Activated CD4-positive, alpha-beta T cell treated with anti-CD3 and anti-CD28 coated beads, Interleukin-2, Interleukin-6, amounts not matched to agents 100 ng/mL and 50 ng/mL, durations not matched to agents 16 hours and 8 hours (primary cell): ENCODE data around the gene IL1RAPL1.
"Not testable (repeated sequence)": the region's sequence is repeated elsewhere in the genome, so short reads cannot be mapped to it uniquely, and the experiment has no call there.

Source experiments
- DNase-seq: peaks from one replicate; pipeline ENCODE4 v3.0.0-alpha.2; 2020

IL1RAPL1 gene

DNA sequence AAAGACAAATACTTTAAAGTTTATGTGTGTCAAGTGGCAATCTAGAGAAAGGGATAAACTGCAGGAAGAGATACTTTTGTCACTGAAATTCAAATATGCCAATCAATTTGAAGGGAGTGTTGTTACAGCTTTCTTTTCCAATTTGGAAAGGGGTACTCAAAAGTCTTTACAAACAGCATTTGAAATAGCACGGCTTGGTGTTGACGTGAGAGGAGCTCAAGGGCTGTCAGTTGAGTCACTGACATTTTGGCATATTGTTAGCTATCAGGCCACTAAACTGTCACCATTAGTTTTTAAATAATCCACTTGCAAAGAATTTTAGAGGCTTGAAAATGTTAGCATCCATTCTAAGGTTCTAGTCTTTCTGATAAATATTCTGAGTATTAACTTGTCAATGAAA is 698.4 kb downstream of the IL1RAPL1 start:
- no peak for DNase-seq

DNA sequence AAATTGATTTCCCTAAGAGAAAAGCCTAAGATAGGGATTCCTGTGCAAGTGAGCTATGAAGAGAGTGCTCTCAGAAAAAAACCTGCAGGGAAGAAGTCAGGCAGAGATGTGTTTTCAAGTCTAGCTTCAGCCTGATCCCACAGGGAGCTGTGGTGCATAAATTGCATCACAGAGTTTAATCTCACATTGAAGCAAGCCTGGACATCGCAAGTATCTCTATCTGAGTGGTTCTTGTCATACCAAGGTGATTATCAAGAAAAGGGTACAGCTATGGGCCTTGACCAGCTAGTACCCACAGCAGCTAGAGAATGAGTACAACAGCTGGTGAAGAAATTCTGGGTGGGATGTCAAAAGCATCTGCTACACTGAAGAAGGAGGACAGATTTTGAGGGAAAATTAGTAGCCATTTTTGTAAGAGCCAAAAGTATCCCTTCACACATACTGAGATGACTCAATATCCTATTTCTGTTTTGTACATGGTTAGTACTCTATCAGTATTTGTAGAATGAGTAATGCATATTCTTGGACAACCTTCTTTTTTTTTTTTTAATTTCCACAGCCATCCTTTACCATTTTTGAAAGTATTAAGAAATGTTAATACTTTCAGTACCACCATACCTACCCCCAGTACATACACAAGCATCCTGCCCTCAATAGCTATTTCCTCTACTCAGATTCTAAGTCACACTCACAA is 708.9 kb downstream of the IL1RAPL1 start:
- DNase-seq: no peak

DNA sequence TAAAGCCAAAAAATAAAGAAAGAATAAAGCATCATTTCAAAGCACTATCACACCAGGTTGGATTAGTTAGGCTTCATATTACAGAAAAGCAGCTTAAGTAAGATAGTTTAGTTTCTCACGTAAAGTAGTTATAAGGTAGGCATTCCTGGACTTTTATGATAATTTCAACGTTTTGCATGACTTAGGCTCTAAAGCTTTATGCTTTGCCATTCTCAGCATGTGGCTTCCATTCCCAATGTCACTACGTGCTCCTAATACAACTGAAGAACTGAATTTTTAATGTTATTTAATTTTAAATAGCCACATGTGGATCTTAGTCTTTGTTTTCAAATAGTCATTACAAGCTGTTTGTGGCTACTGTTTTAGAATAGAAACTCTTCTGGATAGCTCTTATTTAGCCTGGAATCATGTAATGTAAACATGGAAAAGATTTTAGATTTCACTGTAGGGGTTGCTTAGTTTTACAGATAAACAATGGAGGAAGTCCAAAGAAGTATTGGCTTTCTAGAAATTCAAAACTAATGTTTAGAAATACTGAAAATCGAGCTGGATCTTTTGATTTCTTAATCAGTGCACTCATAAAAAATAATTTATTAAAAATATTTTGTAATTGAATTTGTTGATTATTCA is 710.0 kb downstream of the IL1RAPL1 start:
- no peak for DNase-seq

DNA sequence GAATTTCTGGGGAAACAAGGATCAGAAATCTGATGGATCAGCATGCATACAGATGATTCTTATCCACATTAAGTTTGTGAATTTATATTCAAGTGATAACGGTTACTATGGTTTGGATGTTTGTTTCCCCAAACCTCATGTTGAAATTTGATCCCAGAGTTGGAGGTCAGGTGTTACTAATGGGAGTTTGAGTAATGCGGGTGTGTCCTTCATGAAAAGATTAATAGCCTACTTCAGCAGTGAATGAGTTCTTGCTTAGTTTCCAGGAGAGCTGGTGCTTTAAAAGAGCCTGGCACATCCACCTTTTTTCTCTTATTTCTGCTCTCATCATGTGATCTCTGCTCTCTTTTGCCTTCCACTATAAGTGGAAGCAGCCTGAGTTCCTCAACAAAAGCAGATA is 712.4 kb downstream of the IL1RAPL1 start:
- DNase-seq: no peak

GRCh38 chrX:29308726-29309125 is 721.5 kb downstream of the IL1RAPL1 start:
- no peak for DNase-seq

DNA sequence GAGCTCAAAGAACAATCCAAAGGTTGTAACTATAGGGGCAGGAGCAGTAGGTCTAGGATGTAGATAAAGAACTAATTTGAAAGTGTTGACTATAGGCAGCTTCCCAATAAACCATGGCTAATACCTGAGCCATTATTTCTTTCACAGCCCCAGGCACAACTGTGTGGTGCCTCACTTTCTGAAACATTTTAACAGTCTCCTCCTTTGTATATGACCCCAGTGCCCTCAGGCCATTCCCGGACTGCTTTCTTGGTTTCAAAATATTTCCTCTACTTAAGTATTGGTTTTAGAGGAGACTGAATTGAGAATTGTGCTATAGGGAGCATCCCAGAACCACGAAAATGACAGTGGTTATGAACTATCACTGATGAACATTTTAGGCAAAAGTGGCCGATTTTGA is 728.7 kb downstream of the IL1RAPL1 start:
- no peak for DNase-seq

- DNase-seq: no peak
Observed at GRCh38 chrX:29318012-29318411, 730.8 kb downstream of the IL1RAPL1 start.

DNA sequence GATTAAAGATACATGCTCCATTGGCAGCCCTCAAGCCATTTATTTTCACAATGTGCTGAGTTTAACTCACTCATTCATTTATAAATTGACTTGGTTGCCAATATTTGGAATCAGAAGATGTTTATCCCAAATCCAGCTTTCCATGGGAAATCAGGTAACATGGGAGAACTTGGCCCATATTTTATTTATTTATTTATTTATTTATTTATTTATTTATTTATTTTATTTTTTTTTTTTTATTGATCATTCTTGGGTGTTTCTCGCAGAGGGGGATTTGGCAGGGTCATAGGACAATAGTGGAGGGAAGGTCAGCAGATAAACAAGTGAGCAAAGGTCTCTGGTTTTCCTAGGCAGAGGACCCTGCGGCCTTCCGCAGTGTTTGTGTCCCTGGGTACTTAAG is 745.2 kb downstream of the IL1RAPL1 start:
- DNase-seq: not testable (repeated sequence)

- not testable (repeated sequence) for DNase-seq
Observed at GRCh38 chrX:29333091-29333490, 745.8 kb downstream of the IL1RAPL1 start.

DNA sequence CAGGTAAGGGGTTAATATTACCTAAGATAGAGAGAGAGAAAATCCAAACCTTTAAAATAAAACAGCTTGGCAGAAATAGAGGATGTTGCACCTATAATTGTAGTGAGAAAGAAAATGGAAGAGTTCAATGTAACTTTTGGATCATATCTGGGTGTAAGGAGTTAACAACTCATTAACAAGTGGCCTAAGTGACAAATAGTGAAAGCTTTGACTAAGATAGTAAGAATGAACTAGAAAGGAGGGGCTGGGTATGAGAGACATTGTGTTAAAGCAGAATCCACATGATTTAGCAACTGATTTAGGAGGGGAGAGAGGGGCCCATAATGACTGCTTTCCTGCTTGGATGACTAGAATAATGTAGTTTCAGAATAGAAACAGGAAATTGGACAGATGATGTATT is 761.0 kb downstream of the IL1RAPL1 start:
- DNase-seq: peak; percentile 1

DNA sequence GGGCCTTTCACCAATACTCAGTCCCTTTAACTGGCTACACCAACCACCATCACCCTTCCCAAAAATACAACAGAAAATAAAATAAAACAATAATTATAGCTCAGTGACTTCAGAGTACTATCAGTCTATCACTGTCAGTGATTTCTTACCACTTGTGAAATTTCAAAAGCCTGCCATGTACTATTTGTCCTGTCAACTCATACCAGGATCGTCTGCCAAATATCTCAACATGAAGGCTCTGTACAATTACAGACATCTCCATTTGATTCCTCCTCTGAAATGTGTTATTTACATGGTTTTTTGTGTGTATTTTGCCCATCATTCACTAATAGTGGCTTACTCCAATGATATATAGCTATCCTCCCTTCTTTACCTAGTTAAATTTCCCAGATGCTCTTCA is 772.0 kb downstream of the IL1RAPL1 start:
- no peak for DNase-seq

DNA sequence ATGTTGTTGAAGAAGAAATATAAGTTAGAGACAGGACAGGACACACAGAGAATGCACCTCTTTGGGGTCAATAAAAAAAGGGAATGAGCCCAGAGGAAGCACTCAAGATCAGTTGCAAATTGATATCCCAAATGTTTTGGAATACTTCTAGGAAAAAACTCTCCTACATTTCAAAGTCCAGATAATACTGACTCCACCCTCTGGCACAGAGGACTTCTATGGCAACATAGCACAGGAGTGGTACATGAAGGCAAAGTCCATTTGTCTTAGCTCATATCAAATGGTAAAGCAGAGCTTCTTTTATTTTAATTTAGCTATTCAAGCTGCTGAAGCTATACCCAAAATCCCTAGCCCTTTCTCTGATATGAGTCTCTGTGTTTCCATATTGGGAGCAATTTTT is 787.5 kb downstream of the IL1RAPL1 start:
- not testable (repeated sequence) for DNase-seq

- peak; percentile 13 for DNase-seq
Observed at GRCh38 chrX:29376584-29376983, 789.3 kb downstream of the IL1RAPL1 start.

DNA sequence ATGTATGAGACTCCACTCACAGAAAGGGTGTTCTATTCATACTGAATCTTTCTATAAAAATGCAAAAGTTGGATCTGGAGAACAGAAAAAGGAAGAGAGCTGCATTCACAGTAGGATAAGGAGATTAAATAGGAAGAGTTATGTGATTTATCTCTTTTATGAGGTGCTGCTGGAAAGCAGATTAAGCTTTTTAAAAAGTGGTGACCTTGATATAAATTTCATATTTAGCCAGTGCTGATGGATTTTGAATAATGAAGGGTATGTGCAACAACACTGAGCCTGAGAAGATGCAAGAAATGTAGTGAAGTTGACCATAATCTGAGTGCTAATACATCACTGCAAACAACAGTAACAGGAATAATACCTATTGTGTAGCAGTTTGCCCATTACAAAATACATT is 795.6 kb downstream of the IL1RAPL1 start:
- no peak for DNase-seq

- no peak for DNase-seq
Observed at GRCh38 chrX:29388509-29388908, 801.3 kb downstream of the IL1RAPL1 start.

- no peak for DNase-seq
Observed at GRCh38 chrX:29397506-29397905, 810.3 kb downstream of the IL1RAPL1 start.

DNA sequence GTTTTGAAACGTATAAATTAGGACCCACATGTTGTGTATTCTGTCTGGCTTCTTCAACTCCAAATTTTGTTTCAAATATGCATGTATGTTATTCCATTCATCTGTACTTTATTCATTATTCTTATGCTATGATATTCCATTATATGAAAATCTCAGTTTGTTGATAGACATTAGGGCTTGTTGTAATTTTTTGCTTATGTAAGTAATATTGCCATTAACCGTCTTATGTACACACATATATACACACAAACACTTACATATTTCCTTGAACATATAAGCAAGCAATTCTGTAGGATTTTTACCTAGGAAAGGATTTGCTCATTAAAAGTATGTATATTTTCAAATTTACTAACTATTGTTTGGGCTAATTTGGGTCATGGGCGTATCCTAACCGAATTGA is 820.1 kb downstream of the IL1RAPL1 start:
- no peak for DNase-seq

- no peak for DNase-seq
Observed at GRCh38 chrX:29419774-29420553, 832.7 kb downstream of the IL1RAPL1 start.

DNA sequence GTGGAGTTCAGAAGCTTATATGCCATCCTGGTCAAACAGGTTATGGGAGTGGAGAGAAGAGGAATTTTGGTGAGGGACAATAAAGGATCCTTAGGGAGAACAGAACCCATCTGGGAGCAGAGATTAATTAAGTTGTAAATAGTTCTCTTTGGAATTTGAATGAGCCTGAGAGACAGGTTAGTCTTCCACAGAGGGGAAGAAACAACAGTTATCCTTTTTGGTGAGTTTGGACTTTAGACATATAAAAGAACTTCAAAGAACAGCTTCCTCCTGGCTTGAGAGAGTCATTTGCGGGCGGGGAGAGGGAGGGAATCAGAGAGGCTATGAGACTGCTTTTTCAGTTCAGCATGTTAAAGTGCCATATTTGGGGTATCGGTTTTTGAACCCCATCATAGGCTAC is 834.8 kb downstream of the IL1RAPL1 start:
- DNase-seq: no peak

DNA sequence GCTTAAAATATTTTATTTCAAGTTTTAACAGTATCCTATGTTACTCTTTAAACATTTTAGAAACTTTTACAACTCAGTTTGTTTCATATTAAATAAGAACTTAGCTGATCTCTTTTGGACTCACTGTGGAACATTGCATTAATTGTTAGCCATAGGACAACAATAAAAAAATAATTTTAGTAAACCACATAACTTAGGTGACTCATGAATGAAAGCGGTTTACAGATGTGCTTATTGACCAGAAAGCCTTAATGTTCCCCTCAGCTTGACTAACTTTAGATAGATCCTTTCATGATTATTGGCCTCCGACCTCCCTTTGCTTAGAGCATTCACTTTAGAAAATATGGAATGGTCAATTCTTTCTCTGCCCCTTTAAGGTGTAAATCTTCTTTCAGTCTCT is 844.6 kb downstream of the IL1RAPL1 start:
- no peak for DNase-seq

- DNase-seq: no peak
Observed at GRCh38 chrX:29432534-29432933, 845.3 kb downstream of the IL1RAPL1 start.

GRCh38 chrX:29434939-29435338 is 847.7 kb downstream of the IL1RAPL1 start:
- DNase-seq: no peak

GRCh38 chrX:29435396-29435795 is 848.1 kb downstream of the IL1RAPL1 start:
- no peak for DNase-seq

DNA sequence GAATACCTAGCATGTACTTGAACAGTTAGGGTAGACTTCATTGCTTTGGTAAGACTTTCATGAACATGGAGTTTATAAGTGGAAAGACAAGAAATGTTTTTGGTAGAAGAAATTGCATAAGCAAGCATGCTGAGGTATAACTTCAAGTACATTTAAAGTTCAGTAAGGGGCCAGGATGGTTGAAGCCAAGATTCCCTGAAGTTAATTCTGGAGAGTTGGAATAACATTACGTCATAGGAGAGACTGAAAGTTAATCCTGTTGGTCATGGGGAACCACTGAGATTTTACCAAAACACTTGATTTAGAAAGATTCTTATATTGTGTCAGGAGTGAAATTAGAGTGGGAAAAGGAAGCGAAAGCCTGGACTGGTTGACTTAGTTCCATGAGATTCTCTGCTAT is 860.6 kb downstream of the IL1RAPL1 start:
- DNase-seq: no peak
